ENCODE data around the gene TNFRSF8.

TNFRSF8 gene

DNA sequence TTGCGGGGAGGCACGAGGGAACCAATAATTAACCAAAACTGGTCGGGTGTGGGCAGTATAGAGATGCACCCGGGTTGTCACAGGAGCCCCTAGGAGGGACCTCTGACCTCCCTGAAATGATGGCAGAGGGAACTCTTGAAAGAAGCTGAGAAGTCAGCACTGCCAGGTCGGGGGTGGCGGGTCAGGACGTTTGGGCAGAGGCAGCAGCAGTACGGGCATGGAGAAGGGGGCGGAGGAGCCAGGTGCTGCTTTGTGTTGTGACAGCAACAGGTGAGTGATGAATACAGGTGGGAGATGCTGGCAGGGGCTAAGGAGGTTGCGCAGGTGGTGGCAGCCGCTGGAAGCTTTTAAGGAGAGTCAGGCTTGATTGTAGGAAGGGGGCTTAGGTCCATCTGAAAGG, 115.4 kb downstream of the TNFRSF8 start:
- no peak for DNase-seq

- DNase-seq = no peak
Measured at GRCh38 chr1:12179111-12179519, 116.0 kb downstream of the TNFRSF8 start.

GRCh38 chr1:12179676-12180075, 116.6 kb downstream of the TNFRSF8 start:
- DNase-seq = no peak

GRCh38 chr1:12180315-12180714, 117.2 kb downstream of the TNFRSF8 start:
- DNase-seq = no peak

- no peak for DNase-seq
Measured at GRCh38 chr1:12180903-12181302, 117.8 kb downstream of the TNFRSF8 start.

DNA sequence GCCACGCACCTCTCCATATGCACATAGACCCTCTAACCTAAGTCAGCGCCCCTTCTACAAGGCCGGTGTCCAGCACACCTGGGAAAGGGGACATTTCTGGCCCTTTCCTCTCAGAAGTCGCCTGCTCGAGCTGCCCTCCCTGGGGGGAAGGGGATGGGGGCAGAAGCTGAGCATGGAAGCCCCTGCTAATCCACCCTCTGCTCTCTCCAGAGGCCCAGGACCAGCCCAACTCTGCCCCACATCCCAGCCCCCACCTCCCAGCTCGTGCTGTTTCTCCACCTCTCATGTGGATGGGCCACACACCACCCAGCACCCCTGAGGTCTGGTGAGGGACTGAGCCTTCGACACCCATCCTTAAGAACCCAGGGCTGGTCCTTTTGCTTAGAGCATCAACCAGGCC, 118.5 kb downstream of the TNFRSF8 start:
- DNase-seq = no peak

GRCh38 chr1:12182410-12182984, 119.4 kb downstream of the TNFRSF8 start:
- no peak for DNase-seq

DNA sequence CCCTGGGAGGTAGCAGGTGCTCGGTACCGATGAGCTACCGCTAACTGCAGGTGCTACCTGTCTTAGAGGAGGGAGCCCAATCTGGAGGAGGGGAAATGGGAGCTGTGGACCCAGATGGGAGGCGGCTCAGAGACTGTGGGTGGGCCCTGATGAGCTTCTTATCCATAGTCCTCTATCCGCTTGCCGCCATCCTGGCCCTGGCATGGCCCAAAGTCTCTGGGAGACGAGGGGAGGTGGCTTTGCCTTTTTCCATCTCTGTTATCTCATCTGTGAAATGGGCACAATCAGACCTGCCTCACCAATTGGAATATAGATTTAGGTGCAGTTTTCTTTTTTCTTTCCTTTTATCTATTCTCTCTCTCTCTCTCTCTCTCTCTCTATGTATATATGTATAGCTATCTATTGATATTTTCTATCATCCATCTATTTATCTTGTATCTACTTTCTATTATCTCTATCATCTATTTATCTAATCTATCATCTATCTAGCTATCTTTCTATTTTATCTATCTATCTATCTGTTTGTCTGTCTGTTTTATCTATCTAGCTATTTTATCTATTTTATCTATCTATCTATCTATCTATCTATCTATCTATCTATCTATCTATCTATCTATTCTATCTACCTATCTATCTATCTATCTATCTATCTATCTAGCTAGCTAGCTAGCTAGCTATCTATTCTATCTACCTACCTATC, 120.1 kb downstream of the TNFRSF8 start:
- no peak for DNase-seq

GRCh38 chr1:12184008-12184681, 121.0 kb downstream of the TNFRSF8 start:
- no peak for DNase-seq

DNA sequence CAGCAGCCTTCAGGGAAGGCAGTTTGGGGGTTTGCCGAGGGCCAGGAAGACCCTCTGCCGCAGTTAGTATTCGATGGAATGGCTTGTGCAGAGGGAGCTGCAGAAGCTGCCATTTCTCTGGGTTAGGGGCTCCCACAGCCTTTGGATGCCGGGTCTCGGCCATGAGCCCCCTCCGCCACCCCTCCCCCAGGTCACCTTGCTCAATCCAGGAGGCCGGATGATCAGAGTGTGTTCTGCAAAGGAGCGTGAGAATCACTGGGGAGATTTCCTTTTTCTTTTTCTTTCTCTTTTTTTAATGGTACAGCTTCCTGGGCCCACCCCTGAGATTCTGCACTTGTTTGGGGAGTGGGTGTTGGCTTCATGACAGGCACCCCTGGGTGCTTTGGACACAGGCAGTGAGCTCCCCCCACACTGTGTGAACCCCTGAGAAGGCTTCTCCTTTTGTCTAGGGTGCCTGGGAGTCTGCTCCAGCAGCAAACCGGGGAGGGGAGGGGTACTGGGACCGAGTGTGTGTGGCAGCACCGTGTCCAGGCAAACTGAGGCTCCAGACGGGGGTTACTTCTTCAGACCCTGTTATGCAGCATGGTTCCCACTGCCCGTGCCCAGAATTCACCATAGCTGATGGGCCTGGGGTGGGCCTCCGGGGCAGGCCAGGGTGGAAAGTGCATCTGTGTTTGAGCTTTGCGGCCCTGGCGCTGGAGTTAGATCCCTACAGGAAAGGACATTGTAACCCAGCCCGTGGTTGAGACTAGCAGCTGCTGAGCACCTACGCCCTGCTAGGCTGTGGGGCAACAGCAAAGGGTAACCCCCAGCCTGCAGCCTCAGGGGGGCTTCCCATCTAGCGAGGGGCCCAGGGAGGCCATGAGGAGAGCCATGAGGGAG, 122.2 kb downstream of the TNFRSF8 start:
- DNase-seq = no peak

DNA sequence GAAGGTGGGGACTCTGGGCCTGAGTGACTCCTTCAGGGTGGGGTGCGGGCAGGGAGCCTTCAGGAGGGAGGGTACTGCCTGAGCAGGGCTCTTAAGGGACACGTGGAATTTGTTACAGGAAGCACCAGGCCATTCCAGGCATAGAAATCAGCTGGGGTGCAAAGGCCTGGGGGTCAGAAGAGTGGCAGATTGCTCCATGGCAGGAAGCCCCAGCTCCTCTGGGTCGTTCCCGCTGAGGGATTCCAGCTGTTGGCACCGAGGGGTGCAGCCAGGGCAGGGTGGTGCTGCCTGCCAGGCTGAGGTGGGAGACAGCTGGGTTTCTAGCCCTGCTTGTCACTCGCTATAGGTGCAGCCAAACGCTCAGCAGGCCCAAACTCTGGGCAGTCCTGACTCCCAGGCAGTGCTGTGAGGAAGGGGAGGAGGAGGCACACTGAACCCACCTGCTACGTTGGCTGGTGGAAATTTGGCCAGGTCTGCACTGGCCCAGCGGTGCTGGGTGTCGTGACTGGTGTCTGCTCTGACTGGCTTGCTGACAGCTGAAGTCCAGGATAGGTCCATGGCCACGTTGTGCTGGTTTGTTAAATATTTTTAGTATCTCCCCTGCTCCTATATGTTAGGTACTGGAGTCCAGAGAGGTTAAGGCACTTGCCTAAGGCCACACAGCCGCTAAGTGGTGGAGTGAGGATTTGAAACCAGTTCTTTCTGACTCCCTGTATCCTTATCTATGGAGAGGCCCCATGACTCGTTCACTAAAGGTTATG, 123.0 kb downstream of the TNFRSF8 start:
- no peak for DNase-seq

DNA sequence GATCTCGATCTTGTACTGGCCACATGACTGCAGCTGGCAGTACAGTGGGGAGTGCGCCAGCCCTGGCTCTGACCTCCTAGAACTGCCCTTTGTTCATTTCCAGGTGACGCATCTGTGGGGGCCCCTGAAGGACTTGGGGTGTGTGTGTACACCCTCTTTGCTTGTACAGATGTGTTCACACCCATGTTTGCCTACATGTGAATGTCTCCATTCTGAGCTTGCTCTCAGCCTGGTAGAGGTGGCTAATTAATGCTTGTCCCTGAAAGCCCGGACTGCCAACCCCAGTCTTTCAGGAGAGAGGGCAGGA, 123.5 kb downstream of the TNFRSF8 start:
- DNase-seq = no peak

DNA sequence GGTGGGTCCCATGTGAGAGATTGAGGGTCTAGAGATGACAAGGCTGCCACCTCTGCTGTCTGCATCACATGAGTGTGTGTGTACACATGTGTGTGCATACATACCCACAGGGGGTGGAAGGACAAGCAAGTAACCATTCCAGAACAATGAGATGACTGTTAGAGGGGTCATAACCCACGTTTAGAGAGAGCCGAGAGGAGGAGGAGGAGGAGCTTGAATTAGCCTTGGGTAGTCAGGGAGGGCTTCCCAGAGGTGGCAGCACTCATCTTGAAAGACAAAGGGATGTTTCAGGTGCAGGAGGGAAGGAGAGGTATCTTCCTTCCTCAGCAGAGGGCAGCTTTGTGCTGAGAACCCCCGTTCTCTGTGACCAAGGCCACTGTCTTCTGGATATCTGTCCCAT, 125.0 kb downstream of the TNFRSF8 start:
- DNase-seq = no peak

DNA sequence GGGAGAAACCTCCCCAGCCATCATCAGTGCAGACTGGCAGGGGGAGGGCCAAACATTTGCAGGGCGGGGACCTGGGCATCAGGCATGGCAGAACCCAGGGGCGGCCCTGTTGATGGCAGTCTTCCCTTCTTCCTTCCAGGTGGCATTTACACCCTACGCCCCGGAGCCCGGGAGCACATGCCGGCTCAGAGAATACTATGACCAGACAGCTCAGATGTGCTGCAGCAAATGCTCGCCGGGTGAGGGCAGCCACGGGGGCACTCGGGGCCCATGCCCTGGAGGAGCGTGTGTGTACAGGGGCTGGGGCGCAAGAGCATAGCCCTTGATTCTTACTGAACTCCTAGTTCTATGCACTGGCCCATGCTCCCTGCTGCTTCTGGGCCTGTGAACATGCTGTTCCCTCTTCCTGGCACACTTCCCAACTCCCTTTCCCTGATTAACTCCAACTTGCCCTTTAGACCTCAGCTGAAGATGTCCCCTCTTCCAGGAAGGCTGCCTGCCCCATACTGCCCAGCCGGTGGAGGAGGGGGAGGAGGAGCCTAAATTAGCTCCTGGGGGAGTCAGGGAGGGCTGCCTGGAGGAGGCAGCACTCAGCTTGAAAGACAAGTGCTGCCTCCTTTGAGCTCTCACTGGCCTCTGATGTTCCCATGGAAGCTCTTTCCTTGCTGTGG, 125.7 kb downstream of the TNFRSF8 start:
- no peak for DNase-seq

DNA sequence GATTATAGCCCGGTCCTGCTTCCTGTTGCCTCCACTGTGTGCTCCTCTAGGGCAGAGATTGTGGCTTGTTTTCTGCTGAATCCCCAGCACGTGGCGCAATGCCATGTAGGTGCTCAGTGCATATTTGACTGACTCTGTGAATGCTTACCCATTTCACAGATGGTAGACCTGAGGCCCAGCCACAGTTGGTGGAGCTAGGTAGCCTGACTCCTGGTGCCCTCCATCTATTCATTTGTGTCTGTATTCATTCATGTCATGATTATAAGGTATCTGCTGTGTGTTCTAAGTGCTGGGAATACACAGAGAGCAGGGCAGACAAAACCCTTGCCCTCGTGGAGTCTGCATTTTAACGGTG, 126.2 kb downstream of the TNFRSF8 start:
- no peak for DNase-seq

DNA sequence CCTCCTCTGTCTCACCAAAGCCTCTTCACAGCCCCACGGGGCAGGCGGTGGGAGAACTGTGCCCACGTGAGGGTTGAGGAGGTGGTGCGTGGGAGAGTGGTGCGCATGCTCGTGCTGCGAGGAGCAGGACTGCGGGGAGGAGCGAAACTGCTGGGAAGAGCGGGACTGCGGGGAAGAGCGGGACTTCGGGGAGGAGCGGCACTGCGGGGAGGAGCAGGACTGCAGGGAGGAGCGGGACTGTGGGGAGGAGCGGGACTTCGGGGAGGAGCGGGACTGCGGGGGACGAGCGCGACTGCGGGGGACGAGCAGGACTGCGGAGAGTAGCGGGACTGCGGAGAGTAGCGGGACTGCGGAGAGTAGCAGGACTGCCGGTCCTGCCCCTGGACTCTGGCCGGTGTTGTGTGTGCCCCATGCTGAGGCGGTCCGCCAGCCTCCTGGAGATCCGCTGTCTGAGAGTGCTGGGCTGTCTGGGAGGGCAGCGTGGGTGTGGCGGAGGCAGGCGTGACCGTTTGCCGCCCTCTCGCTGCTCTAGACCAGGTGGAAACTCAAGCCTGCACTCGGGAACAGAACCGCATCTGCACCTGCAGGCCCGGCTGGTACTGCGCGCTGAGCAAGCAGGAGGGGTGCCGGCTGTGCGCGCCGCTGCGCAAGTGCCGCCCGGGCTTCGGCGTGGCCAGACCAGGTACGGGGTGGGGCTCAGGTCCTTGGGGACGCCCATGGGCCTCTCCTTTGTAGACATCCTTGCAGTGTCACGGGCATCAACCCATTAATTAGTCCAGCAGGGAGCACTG, 128.3 kb downstream of the TNFRSF8 start:
- no peak for DNase-seq
